Subcutaneous abdominal adipose tissue (tissue), 5 donors: ENCODE measurements around the gene DACT1.
"Not testable (repeated sequence)": the region's sequence is repeated elsewhere in the genome, so short reads cannot be mapped to it uniquely, and the experiment has no call there.

Experiments used
- H3K27ac ChIP-seq: one replicate; pipeline ENCODE4 v1.7.0; 2013; ENCODE audit warnings: low read depth, mild to moderate bottlenecking, inconsistent platforms, low read length, moderate library complexity
- H3K27me3 ChIP-seq, 5 donors: one replicate each; pipeline ENCODE4 v1.7.0; 2013; ENCODE audit warnings: low read length in 5 of 5, inconsistent platforms in 1 of 5; ENCODE audit not compliant: control insufficient read depth in 5 of 5, insufficient read depth in 4 of 5
- H3K36me3 ChIP-seq, 5 donors: one replicate each; pipeline ENCODE4 v1.7.0; 2013; ENCODE audit warnings: low read length in 5 of 5; ENCODE audit not compliant: control insufficient read depth in 5 of 5, insufficient read depth in 5 of 5
- H3K4me1 ChIP-seq, 5 donors: one replicate each; pipeline ENCODE4 v1.7.0; 2013; ENCODE audit warnings: low read length in 5 of 5, mild to moderate bottlenecking in 3 of 5, moderate library complexity in 1 of 5; ENCODE audit not compliant: control insufficient read depth in 5 of 5, insufficient read depth in 5 of 5
- H3K4me3 ChIP-seq, 5 donors: one replicate each; pipeline ENCODE4 v1.7.0; 2013; ENCODE audit warnings: low read length in 5 of 5, low read depth in 1 of 5
- H3K9ac ChIP-seq, 5 donors: one replicate each; pipeline ENCODE4 v1.7.0; 2013; ENCODE audit warnings: low read length in 5 of 5, mild to moderate bottlenecking in 4 of 5, moderate library complexity in 3 of 5
- H3K9me3 ChIP-seq, 5 donors: one replicate each; pipeline ENCODE4 v1.7.0; 2013; ENCODE audit warnings: low read length in 5 of 5; ENCODE audit not compliant: control insufficient read depth in 5 of 5
- donor health status: healthy.
- donor health status: healthy.
- donor health status: healthy.
- donor health status: healthy.
- donor health status: healthy.

Gene DACT1, protein sequence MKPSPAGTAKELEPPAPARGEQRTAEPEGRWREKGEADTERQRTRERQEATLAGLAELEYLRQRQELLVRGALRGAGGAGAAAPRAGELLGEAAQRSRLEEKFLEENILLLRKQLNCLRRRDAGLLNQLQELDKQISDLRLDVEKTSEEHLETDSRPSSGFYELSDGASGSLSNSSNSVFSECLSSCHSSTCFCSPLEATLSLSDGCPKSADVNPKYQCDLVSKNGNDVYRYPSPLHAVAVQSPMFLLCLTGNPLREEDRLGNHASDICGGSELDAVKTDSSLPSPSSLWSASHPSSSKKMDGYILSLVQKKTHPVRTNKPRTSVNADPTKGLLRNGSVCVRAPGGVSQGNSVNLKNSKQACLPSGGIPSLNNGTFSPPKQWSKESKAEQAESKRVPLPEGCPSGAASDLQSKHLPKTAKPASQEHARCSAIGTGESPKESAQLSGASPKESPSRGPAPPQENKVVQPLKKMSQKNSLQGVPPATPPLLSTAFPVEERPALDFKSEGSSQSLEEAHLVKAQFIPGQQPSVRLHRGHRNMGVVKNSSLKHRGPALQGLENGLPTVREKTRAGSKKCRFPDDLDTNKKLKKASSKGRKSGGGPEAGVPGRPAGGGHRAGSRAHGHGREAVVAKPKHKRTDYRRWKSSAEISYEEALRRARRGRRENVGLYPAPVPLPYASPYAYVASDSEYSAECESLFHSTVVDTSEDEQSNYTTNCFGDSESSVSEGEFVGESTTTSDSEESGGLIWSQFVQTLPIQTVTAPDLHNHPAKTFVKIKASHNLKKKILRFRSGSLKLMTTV

DNA sequence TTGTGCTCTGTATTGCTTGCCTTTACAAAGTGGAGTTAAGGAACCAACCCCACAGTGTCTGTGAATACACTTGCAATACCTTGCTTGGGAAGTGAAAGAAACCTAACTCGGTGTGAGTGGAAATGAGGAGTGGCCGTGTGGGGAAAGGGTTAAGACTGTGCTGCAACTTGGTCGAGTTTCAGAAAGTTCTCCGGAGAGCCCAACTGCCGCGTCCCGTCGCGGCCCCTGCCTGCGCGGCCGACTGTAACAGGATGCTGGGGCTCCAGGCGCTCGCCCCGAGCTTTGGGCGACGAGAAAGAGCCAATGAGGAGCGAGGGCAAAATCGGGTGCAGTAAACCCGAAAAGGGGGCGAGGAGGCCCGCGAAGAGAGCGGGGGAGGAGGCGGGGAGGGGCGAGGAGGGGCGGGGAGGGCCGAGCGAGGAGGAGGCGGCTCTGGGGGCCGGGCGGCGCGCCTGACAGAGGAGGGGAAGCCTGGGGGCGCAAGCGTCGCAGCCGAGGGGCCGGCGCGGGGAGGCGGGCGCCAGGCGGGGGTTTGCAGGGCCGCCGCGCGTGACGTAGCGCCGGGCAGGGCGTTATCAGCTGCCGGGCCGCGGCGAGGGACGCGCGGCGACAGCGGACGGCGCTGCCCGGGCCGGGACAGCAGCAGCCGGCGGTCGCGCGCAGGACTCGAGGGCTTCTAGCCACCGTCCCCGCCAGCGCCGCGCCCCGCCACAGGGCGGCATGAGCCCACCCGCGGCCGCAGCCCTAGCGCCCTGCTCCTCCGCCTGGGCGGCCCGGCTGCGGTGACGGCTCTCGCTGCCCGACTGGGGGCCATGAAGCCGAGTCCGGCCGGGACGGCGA lies at the start of gene DACT1:
DACT1 (plus strand) TSS at position 572 of the 840 bp plus-strand sequence; CDS start at position 813, 241 bp downstream.
- Histone ChIP-seq H3K27me3 (peaks cover 0 to 13% (median 10%) of the 10 kb centered on the region in 5 donors), H3K4me3 (peak within 1 kb of the TSS; percentile 70 to 76 (median 71)), H3K27ac (peak within 1 kb of the TSS; percentile 38), H3K4me1 (peaks cover 0 to 30% (median 27%) of the 10 kb centered on the region in 5 donors), H3K9ac (peak within 1 kb of the TSS; percentile 17 to 70 (median 53)), H3K36me3 (peaks cover 0 to 4% (median 0%) of the 10 kb centered on the region in 5 donors), H3K9me3 (no peaks in the 10 kb centered on the region)

DNA sequence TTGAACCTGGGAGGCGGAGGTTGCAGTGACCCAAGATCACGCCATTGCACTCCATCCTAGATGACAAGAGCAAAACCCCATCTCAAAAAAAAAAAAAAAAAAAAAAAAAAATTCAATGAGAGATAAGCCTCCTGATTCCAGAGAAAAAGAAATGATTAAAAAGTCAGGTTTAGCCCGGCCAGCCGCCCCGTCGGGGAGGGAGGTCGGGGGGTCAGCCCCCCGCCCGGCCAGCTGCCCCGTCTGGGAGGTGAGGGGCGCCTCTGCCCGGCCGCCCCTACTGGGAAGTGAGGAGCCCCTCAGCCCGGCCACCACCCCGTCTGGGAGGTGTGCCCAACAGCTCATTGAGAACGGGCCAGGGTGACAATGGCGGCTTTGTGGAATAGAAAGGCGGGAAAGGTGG lies 49.4 kb upstream of the DACT1 start:
- not testable (repeated sequence) for H3K36me3 ChIP-seq, H3K27ac ChIP-seq, H3K9ac ChIP-seq, H3K4me1 ChIP-seq, H3K4me3 ChIP-seq, H3K27me3 ChIP-seq, H3K9me3 ChIP-seq

DNA sequence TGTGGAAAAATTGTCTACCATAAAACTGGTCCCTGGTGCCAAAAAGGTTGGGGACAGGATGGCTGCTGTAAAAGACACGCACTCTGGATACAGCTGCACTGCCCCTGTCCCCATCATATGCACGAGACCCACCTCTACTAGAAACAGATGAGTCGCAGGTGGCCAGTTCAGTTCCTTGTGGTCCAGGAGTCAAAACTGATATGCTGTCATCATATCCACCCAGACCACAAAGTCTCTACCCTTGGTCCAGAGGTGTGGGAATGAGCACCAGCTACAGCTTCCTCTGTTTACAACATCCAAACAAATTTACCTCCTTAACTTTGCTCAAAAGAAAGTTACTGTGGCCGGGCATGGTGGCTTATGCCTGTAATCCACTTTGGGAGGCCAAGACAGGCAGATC lies 43.8 kb upstream of the DACT1 start:
- H3K27ac ChIP-seq, result no peak overlapping the region
- no peaks in the 10 kb centered on the region for H3K27me3 ChIP-seq
- H3K9me3 ChIP-seq, result no peaks in the 10 kb centered on the region
- H3K4me3 ChIP-seq, result no peak overlapping the region
- H3K4me1 ChIP-seq, result no peaks in the 10 kb centered on the region
- H3K36me3 ChIP-seq, result no peaks in the 10 kb centered on the region
- H3K9ac ChIP-seq, result no peak overlapping the region

DNA sequence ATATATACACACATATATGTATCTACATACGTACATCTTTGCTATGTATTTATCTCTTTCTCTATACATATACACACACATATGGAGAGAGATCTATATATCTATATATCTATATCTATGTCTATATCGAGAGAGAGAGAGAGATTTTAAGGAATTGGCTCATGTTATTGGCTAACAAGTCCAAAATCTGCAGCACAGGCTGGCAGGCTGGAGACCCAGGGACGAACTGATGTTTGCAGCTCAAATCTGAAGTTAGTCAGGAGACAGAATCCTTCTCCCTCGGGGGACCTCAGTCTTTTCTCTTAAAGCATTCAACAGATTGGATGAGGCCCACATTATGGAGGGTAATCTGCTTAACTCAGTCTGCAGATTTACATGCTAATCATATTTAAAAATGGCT lies 40.7 kb upstream of the DACT1 start:
- Histone ChIP-seq H3K27ac (no peak overlapping the region), H3K9me3 (no peaks in the 10 kb centered on the region), H3K36me3 (no peaks in the 10 kb centered on the region), H3K27me3 (no peaks in the 10 kb centered on the region), H3K4me3 (no peak overlapping the region), H3K4me1 (no peaks in the 10 kb centered on the region), H3K9ac (no peak overlapping the region)

DNA sequence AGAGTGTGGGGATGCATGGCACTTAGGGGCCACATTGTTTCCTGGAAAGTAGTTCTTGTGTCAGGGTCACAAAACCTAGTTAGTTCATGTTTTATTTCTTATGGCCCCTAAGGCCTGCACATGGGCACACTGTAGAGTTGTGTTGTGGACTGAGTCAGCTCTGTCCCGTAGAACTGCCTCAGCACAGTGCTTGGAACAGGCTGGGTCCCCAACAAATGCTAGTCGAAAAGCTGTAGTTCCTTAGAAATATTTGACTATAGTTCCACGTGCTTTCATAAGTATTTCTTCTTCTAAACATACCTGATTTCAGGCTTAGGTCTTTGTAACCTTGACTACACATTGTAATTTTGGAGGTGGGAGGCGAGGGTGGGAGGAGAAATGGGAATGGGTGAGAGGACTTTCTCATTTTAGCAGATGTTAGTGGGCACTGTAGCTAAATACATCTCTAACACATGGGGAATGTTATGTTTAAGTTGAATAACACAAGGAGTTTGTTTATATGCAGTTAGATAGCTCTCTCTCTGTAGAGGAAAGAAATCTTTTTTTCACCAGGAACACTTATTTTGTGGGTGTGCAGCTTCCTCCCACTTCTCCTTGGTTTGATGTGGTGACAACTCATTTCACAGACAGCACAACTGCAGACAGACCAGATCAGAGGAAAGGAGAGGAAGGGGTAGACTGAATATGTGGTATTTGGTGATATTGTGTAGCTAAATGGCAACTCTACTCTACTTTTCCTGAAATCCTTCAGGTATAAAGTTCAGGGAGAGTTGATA lies 39.5 kb upstream of the DACT1 start:
- Histone ChIP-seq H3K4me3 (no peak overlapping the region), H3K27ac (no peak overlapping the region), H3K9me3 (no peaks in the 10 kb centered on the region), H3K4me1 (no peaks in the 10 kb centered on the region), H3K27me3 (no peaks in the 10 kb centered on the region), H3K9ac (no peak overlapping the region), H3K36me3 (no peaks in the 10 kb centered on the region)

DNA sequence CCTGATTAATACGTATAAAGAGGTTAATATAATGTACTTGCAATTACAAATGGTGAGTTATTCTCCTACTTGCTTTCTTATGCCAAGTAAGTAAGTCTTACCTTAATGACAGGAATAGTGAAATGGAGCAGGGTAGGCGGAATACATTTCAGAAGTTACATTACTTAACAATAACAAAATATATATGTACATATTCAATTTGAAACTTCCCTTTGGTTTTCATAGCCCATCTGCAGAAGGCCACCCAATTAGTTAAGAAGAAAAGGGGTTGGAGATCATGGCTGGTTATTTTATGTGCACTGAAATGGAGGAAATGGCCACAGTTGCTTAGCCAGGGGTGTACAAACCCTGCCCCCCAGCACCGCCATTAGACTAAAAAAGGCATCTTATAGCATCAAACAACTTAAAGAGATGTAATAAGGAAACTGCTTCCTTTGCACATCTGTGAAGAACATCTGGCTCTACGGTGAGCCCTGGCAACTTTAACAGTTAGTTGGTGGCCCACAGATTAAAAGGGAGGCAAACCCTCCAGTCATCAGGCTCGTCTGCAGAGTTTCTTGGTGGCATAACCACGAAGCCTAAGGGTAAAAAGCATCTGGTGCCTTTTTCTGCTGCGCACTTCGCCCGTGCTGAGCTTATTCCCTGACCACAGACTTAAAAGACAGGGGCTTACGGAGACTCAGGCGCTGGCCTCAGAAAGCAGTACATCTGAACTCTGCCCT lies 38.8 kb upstream of the DACT1 start:
- H3K36me3 ChIP-seq, result no peaks in the 10 kb centered on the region
- no peak overlapping the region for H3K9ac ChIP-seq
- no peaks in the 10 kb centered on the region for H3K27me3 ChIP-seq
- no peak overlapping the region for H3K27ac ChIP-seq
- H3K9me3 ChIP-seq, result no peaks in the 10 kb centered on the region
- no peak overlapping the region for H3K4me3 ChIP-seq
- H3K4me1 ChIP-seq, result no peaks in the 10 kb centered on the region

DNA sequence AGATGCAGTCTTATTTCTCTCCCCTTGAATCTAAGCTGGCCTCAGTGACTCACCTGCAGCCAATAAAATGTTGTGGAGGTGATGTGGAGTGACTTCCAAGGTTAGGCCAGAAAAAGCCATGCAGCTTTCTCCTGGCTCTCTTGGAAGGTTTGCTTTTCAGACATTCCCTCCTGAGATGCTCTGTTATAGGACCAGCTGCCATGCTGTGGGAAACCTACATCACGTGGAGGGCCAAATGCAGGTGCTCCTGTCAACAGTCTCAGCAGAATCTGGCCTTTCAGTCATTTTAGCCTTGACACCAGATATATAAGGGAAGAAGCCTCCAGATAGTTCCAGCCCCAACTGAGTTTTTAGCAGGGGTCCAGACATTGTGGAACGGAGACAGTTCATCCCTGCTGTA lies 38.1 kb upstream of the DACT1 start:
- Histone ChIP-seq H3K9ac (no peak overlapping the region), H3K36me3 (no peaks in the 10 kb centered on the region), H3K27ac (no peak overlapping the region)

DNA sequence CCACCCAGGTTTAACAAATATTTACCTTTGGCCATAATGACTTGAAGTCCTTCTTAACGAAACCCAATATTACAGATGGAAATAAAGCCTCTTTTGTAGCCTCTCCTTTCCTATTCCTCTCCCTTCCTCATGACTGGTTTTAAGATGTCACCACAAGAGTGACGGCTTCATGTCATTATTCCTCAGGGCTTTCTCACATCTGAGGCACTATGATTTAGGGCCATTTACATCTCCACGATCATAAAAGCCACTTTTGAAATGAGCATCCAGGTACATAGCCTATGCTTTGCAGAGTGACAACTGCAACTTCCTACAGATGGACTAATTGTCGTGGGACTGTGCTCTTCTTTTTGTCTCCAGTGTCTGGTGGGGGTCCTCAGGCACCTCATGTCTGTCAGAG lies 32.3 kb upstream of the DACT1 start:
- Histone ChIP-seq H3K36me3 (no peaks in the 10 kb centered on the region), H3K9ac (no peak overlapping the region), H3K27ac (no peak overlapping the region), H3K9me3 (no peaks in the 10 kb centered on the region), H3K27me3 (no peaks in the 10 kb centered on the region), H3K4me3 (no peak overlapping the region), H3K4me1 (no peaks in the 10 kb centered on the region)

More for the DNA sequence above, 38.1 kb upstream of the DACT1 start:
- H3K4me1 ChIP-seq, result no peaks in the 10 kb centered on the region
- no peak overlapping the region for H3K4me3 ChIP-seq
- H3K9me3 ChIP-seq, result no peaks in the 10 kb centered on the region
- no peaks in the 10 kb centered on the region for H3K27me3 ChIP-seq
